HepG2 (cell line): Measurements from ENCODE around the gene PPP1R9A. TPM values are rescaled to one million over a fixed set of nuclear protein-coding genes. Genes with fewer than 3 reads are reported as not detected.

Source experiments
- ATAC-seq: fragments of 200-7000 bp; cut with Tn5 transposase; 3 replicates; pipeline ENCODE4 v1.9.1; 2020; ENCODE audit warnings: mild to moderate bottlenecking, moderate library complexity
- BruUV-seq: library from RNA; stranded (reverse); fragments of 400-500 nt; replicated peaks from 2 replicates; lab custom pipeline; 2021; lab: Mats Ljungman, UMichigan
- CTCF ChIA-PET: fragments of 300-600 bp; formaldehyde crosslinking; extraction: SDS; loops from one replicate; lab custom pipeline; 2021; ENCODE audit warnings: low total read pairs, inconsistent platforms, low intra/inter-chr PET ratio; lab: Yijun Ruan, JAX
- POLR2A ChIA-PET: fragments of 350-600 bp; sonication (Branson Sonifier 250); formaldehyde crosslinking; loops from one replicate; lab custom pipeline; 2020; ENCODE audit warnings: antibody characterized with exemption, inconsistent platforms; lab: Yijun Ruan, JAX
- DNase-seq: peaks from one replicate; pipeline ENCODE4 v3.0.0-alpha.2; 2015; ENCODE audit warnings: low spot score
- FAIRE-seq: peaks from 3 replicates; lab custom pipeline; 2011; peaks lifted over from hg19 to GRCh38; lab: Jason Lieb, UNC
- H2AFZ ChIP-seq: one replicate; pipeline ENCODE4 v1.6.1; 2011; ENCODE audit warnings: low read length, inconsistent platforms
- H3K27ac ChIP-seq: fragments of 300-600 bp; 3 replicates; pipeline ENCODE4 v1.8.0; 2011; ENCODE audit warnings: mixed run types, mild to moderate bottlenecking, mixed read lengths, low read length, inconsistent platforms; ENCODE audit not compliant: insufficient read depth; ENCODE audit errors: extremely low read length
- H3K27me3 ChIP-seq, 2 experiments: fragments of 200-600 bp in 1 of 2; 2 replicates in 1 of 2; 3 replicates in 1 of 2; pipeline versions ENCODE4 v1.6.0 to v1.8.0; 2011; ENCODE audit warnings: low read length in 2 of 2, mild to moderate bottlenecking in 2 of 2, moderate library complexity in 2 of 2, inconsistent platforms in 1 of 2; ENCODE audit not compliant: insufficient read depth in 2 of 2, control insufficient read depth in 1 of 2
- H3K36me3 ChIP-seq, 2 experiments: fragments of 200-600 bp in 1 of 2; replicated peaks in 1 of 2; 2 replicates in 1 of 2; 3 replicates in 1 of 2; pipeline versions ENCODE4 v1.5.1 to v1.8.0; 2011; ENCODE audit warnings: low read length in 2 of 2, inconsistent platforms in 1 of 2; ENCODE audit not compliant: insufficient read depth in 2 of 2, control insufficient read depth in 1 of 2
- H3K4me1 ChIP-seq: 2 replicates; pipeline ENCODE4 v1.5.1; 2012; ENCODE audit warnings: low read length, inconsistent platforms; ENCODE audit not compliant: insufficient read depth
- H3K4me2 ChIP-seq: 2 replicates; pipeline ENCODE4 v1.6.0; 2011; ENCODE audit warnings: low read depth, low read length, inconsistent platforms
- H3K4me3 ChIP-seq, 3 experiments: fragments of 200-600 bp in 1 of 3; sonication (generic), shearing (Covaris generic) in 1 of 3; replicated peaks in 1 of 3; 2 replicates each; pipeline ENCODE4 v1.5.1; 2011 to 2016; ENCODE audit warnings: low read length in 3 of 3, inconsistent platforms in 2 of 3, low read depth in 2 of 3, mild to moderate bottlenecking in 2 of 3, control low read depth in 1 of 3, mixed read lengths in 1 of 3; ENCODE audit not compliant: insufficient read depth in 1 of 3
- H3K79me2 ChIP-seq: one replicate; pipeline ENCODE4 v1.6.1; 2011; ENCODE audit warnings: low read length, inconsistent platforms; ENCODE audit not compliant: insufficient read depth
- H3K9ac ChIP-seq: 2 replicates; pipeline ENCODE4 v1.6.0; 2011; ENCODE audit warnings: mild to moderate bottlenecking, low read depth, low read length, inconsistent platforms; ENCODE audit not compliant: insufficient read depth
- H3K9me3 ChIP-seq: 2 replicates; pipeline ENCODE4 v1.5.1; 2012; ENCODE audit warnings: mild to moderate bottlenecking, low read length
- H4K20me1 ChIP-seq: 2 replicates; pipeline ENCODE4 v1.6.0; 2011; ENCODE audit warnings: inconsistent platforms, mild to moderate bottlenecking, low read length, moderate library complexity; ENCODE audit not compliant: insufficient read depth
- FOXO4 ChIP-seq: sonication (generic); formaldehyde crosslinking; conservative IDR thresholded peaks from 2 replicates; pipeline ENCODE4 v1.8.1; 2023; ENCODE audit warnings: missing genetic modification reagents
- GABPB1 ChIP-seq: IDR thresholded peaks from 2 replicates; pipeline ENCODE4 v1.6.1; 2016; ENCODE audit warnings: mild to moderate bottlenecking, missing genetic modification reagents, moderate library complexity, missing compliant biosample characterization
- HDAC2 ChIP-seq: sonication (generic); formaldehyde crosslinking; IDR thresholded peaks from 2 replicates; pipeline ENCODE4 v1.4.0; 2020; ENCODE audit warnings: missing genetic modification reagents
- TBX2 ChIP-seq: sonication (generic); formaldehyde crosslinking; IDR thresholded peaks from 2 replicates; pipeline ENCODE4 v1.5.0; 2020; ENCODE audit warnings: missing genetic modification reagents, mild to moderate bottlenecking, borderline replicate concordance
- ZMYM4 ChIP-seq: sonication (generic); formaldehyde crosslinking; IDR thresholded peaks from 2 replicates; pipeline ENCODE4 v1.8.1; 2023; ENCODE audit warnings: mild to moderate bottlenecking, missing genetic modification reagents
- ZNF3 ChIP-seq: IDR thresholded peaks from 2 replicates; pipeline ENCODE4 v1.7.0; 2017; ENCODE audit warnings: inconsistent platforms
- WGBS: methylation state at CpG from one replicate; pipeline ENCODE4 v1.1.6; 2017; ENCODE audit warnings: low lambda C conversion rate; 5-methylcytosine and 5-hydroxymethylcytosine counted together
- in situ Hi-C: cut with HindIII; loops from 2 replicates; pipeline ENCODE4 v1.10.0; 2017; ENCODE audit warnings: low pct_unique_long_range_greater_than_20kb; ENCODE audit not compliant: extremely low pct_ligation_motif_present
- intact Hi-C: fragments of 100-400 bp; cut with micrococcal nuclease; formaldehyde crosslinking; loops from one replicate; pipeline ENCODE4 v1.10.0; 2022; ENCODE audit not compliant: unreplicated experiment
- polyA plus RNA-seq, 8 experiments: library from polyadenylated mRNA; depleted of rRNA in 3 of 8; stranded (reverse) in 7 of 8; unstranded in 1 of 8; fragments of >200 nt; fragmentation: Illumina TruSeq in 4 of 8; extraction: Trizol in 4 of 8; gene quantifications; 2 replicates each; pipeline versions ENCODE4 v1.2.1 to v1.2.3, GENCODE V29; 2011 to 2016; ENCODE audit warnings: low read depth in 4 of 8, missing spikeins in 1 of 8, mixed read lengths in 1 of 8; ENCODE audit not compliant: insufficient read depth in 1 of 8
- total RNA-seq, 5 experiments: library from RNA; depleted of rRNA; stranded (reverse); fragments of >200 nt; fragmentation: Illumina TruSeq; extraction: Trizol; gene quantifications; 2 replicates each; pipeline ENCODE4 v1.2.3, GENCODE V29; 2016; ENCODE audit warnings: low read depth in 1 of 5

PPP1R9A gene
- total and polyA plus RNA-seq, 2 of the 13 experiments (the other 11 are each of a cell fraction or from before 2014, with no cell fraction given), result 11.4 to 31.9 TPM

- TF ChIP-seq FOXO4 (no peak), HDAC2 (CRISPR knock-in tag) (0 out of 2 replicates have a peak, but pooled peaks have one; percentile 7)
- TF ChIP-seq, all 625 proteins: peak for 7
These were observed 119.2 kb downstream of the PPP1R9A start (continued) for GRCh38 chr7:95026421-95027072.

DNA sequence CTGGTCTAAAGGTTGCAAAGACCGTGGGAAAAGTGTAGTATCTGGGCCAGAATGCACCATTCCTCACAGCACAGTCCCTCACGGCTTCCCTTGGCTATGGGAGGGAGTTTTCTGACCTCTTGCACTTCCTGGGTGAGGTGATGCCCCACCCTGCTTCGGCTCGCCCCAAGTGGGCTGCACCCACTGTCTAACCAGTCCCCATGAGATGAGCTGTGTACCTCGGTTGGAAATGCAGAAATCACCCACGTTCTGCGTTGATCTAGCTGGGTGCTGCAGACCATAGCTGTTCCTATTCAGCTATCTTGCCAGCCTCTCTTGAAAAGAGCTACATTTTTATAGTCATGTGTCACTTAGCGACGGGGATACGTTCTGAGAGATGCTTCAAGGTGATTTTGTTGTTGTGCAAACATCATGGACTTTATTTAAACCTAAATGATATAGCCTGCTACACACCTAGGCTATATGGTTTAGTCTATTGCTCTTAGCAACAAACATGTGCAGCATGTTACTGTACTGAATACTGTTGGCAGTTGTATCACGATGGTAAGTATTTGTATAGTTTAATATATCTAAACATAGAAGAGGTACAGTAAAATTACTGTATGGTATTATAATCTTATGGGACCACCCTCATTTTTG, 120.0 kb downstream of the PPP1R9A start:
- 82% methylated on average over 11 of the region's 11 CpGs for WGBS

More for the DNA sequence above, 120.0 kb downstream of the PPP1R9A start:
- no peaks in the 10 kb centered on the region; the same call in 1 of the 2 replicates for H4K20me1 ChIP-seq
- peak overlapping the region; percentile 68 for H3K27ac ChIP-seq
- DNase-seq (no peak), ATAC-seq (0 out of 3 replicates have a peak, but pooled peaks have one; percentile 14), FAIRE-seq (no peak)
- no peak overlapping the region for H3K9ac ChIP-seq
- intact Hi-C loops, result loop anchor here (5.0 kb wide), 2 partner anchors 45 to 120 kb away; partner anchors contain the start of gene PPP1R9A
- no peaks in the 10 kb centered on the region for H3K36me3 ChIP-seq
- peaks cover 17% of the 10 kb centered on the region for H3K9me3 ChIP-seq
- H3K4me3 ChIP-seq, result no peak overlapping the region
- H3K27me3 ChIP-seq, result no peaks in the 10 kb centered on the region
- peaks cover 20% of the 10 kb centered on the region for H3K79me2 ChIP-seq
- H3K4me1 ChIP-seq, result peaks cover 57% of the 10 kb centered on the region
- H3K4me2 ChIP-seq, result peak overlapping the region; percentile 39; the same call in 1 of the 2 replicates
- BruUV-seq, result no TSS peak
- ChIA-PET CTCF (no interaction called here), POLR2A (no interaction called here)
- TF ChIP-seq ZMYM4 (CRISPR knock-in tag), result 0 out of 2 replicates have a peak, but pooled peaks have one; percentile 44
- no peak for TF ChIP-seq ZNF3 (CRISPR knock-in tag)
- TF ChIP-seq TBX2 (CRISPR knock-in tag), result 0 out of 2 replicates have a peak, but pooled peaks have one; percentile 8
- TF ChIP-seq GABPB1, result 0 out of 2 replicates have a peak, but pooled peaks have one; percentile 5
- H2AFZ ChIP-seq, result no peak overlapping the region
- in situ Hi-C loops, result loop anchor here (25.0 kb wide), 1 partner anchor 565 kb away; no protein-coding TSS in a partner anchor
